Adrenal gland (tissue), 5 donors: Measurements from ENCODE around the gene GLIPR1L1.

Experiments used
- POLR2A ChIP-seq, 2 donors: fragments of 450-650 bp; IDR thresholded peaks; one replicate each; pipeline ENCODE4 v1.6.1; 2017; ENCODE audit warnings: antibody characterized with exemption in 2 of 2, mild to moderate bottlenecking in 2 of 2, moderate library complexity in 1 of 2
- TF ChIP-seq, protein P1 (sequence below), 6 experiments: fragments of 450-650 bp in 4 of 6; fragments of 200-600 bp in 2 of 6; sonication (generic) in 1 of 6; IDR thresholded peaks; 1 replicate in 5 of 6; 2 replicates in 1 of 6; pipeline versions ENCODE4 v1.5.1 to v1.8.0; 2016 to 2021; ENCODE audit warnings: antibody characterized with exemption in 6 of 6, mild to moderate bottlenecking in 2 of 6, moderate library complexity in 1 of 6
- donor health status: DM: no; HTN: no; CAD: no.

DNA sequence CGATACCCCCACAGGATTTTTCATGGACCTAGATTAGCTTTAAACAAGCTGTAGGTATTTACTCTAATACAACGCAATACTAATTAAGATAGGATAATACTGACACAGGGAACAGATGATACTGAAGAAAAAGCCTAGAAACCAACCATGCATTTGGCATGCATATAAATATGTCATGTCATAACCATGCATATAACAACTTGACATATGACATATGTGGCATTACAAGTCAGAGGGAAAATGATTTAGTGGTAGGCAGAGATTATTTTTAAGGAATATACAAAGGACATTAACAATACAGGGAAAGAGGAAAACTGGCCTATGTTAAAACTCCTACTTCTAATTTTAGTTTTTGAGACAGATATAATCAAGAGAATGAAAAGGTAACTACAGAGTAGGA lies 32.2 kb upstream of the GLIPR1L1 start:
- TF ChIP-seq, protein P1, sequence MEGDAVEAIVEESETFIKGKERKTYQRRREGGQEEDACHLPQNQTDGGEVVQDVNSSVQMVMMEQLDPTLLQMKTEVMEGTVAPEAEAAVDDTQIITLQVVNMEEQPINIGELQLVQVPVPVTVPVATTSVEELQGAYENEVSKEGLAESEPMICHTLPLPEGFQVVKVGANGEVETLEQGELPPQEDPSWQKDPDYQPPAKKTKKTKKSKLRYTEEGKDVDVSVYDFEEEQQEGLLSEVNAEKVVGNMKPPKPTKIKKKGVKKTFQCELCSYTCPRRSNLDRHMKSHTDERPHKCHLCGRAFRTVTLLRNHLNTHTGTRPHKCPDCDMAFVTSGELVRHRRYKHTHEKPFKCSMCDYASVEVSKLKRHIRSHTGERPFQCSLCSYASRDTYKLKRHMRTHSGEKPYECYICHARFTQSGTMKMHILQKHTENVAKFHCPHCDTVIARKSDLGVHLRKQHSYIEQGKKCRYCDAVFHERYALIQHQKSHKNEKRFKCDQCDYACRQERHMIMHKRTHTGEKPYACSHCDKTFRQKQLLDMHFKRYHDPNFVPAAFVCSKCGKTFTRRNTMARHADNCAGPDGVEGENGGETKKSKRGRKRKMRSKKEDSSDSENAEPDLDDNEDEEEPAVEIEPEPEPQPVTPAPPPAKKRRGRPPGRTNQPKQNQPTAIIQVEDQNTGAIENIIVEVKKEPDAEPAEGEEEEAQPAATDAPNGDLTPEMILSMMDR (IDR thresholded peaks at IDR 0.05) = no peak
- TF ChIP-seq POLR2A (IDR thresholded peaks at IDR 0.05) = no peak
